Osteoblast (primary cell): ENCODE data around the gene NKAPD1. TPM values are rescaled to one million over a fixed set of nuclear protein-coding genes. Genes with fewer than 3 reads are reported as not detected.
A peak's percentile ranks its signal among the peaks of the same experiment; 100 is the strongest.

Experiments used
- DNase-seq: peaks from one replicate; pipeline ENCODE4 v3.0.0; 2011; ENCODE audit warnings: low spot score, mixed read lengths; ENCODE audit not compliant: insufficient read length; ENCODE audit errors: missing footprints
- H2AFZ ChIP-seq: 2 replicates; pipeline ENCODE4 v1.6.0; 2011; ENCODE audit warnings: mild to moderate bottlenecking, low read length
- H3K27ac ChIP-seq: 2 replicates; pipeline ENCODE4 v1.5.1; 2011; ENCODE audit warnings: mild to moderate bottlenecking, low read depth, low read length, moderate library complexity
- H3K27me3 ChIP-seq: 2 replicates; pipeline ENCODE4 v1.6.0; 2012; ENCODE audit warnings: mild to moderate bottlenecking, control low read depth, inconsistent platforms, low read length, moderate library complexity; ENCODE audit not compliant: insufficient read depth
- H3K36me3 ChIP-seq: 2 replicates; pipeline ENCODE4 v1.5.1; 2011; ENCODE audit warnings: mild to moderate bottlenecking, low read length, control low read depth, moderate library complexity; ENCODE audit not compliant: insufficient read depth
- H3K4me1 ChIP-seq: 2 replicates; pipeline ENCODE4 v1.5.1; 2011; ENCODE audit warnings: mild to moderate bottlenecking, low read length, control low read depth, moderate library complexity; ENCODE audit not compliant: insufficient read depth
- H3K4me2 ChIP-seq: 2 replicates; pipeline ENCODE4 v1.6.0; 2011; ENCODE audit warnings: mild to moderate bottlenecking, low read length; ENCODE audit not compliant: insufficient read depth
- H3K4me3 ChIP-seq: fragments of 200-600 bp; sonication (generic); 3 replicates; pipeline ENCODE4 v1.5.1; 2012; ENCODE audit warnings: mild to moderate bottlenecking, low read length, inconsistent platforms; ENCODE audit not compliant: insufficient read depth
- H3K79me2 ChIP-seq: 2 replicates; pipeline ENCODE4 v1.6.0; 2012; ENCODE audit warnings: mild to moderate bottlenecking, low read length, control low read depth, inconsistent platforms; ENCODE audit not compliant: insufficient read depth
- H3K9me3 ChIP-seq: 2 replicates; pipeline ENCODE4 v1.5.1; 2011; ENCODE audit warnings: low read depth, low read length, control low read depth
- H4K20me1 ChIP-seq: 2 replicates; pipeline ENCODE4 v1.6.0; 2012; ENCODE audit warnings: mild to moderate bottlenecking, low read length, control low read depth; ENCODE audit not compliant: insufficient read depth
- CTCF ChIP-seq: IDR thresholded peaks from 2 replicates; pipeline ENCODE4 v1.5.1; 2011; ENCODE audit warnings: mild to moderate bottlenecking, low read depth, low read length, moderate library complexity; ENCODE audit errors: extremely low read depth
- total RNA-seq: library from RNA; depleted of rRNA; stranded (reverse); fragments of >200 nt; gene quantifications from 2 replicates; pipeline ENCODE4 v1.2.3, GENCODE V29; 2012

Gene NKAPD1
- total RNA-seq, 1 donor = 37.6 TPM

- no peak for TF ChIP-seq CTCF
- H4K20me1 ChIP-seq = no peaks in the 10 kb centered on the region
- no peak for DNase-seq
Measured at GRCh38 chr11:112123129-112123528, 49.0 kb downstream of the NKAPD1 start.

GRCh38 chr11:112127056-112127455 is 53.0 kb downstream of the NKAPD1 start:
- Histone ChIP-seq H3K4me2 (no peak overlapping the region), H3K4me3 (no peak overlapping the region), H2AFZ (no peak overlapping the region), H4K20me1 (no peaks in the 10 kb centered on the region), H3K4me1 (peaks cover 9% of the 10 kb centered on the region), H3K79me2 (no peaks in the 10 kb centered on the region), H3K27me3 (no peaks in the 10 kb centered on the region), H3K36me3 (no peaks in the 10 kb centered on the region), H3K27ac (no peak overlapping the region), H3K9me3 (no peaks in the 10 kb centered on the region)
- no peak for DNase-seq
- TF ChIP-seq CTCF = no peak

More at GRCh38 chr11:112123129-112123528, 49.0 kb downstream of the NKAPD1 start:
- Histone ChIP-seq H3K9me3 (no peaks in the 10 kb centered on the region), H3K27ac (no peak overlapping the region), H3K4me1 (peaks cover 9% of the 10 kb centered on the region), H2AFZ (no peak overlapping the region), H3K4me2 (no peak overlapping the region), H3K4me3 (no peak overlapping the region), H3K27me3 (no peaks in the 10 kb centered on the region), H3K79me2 (no peaks in the 10 kb centered on the region), H3K36me3 (no peaks in the 10 kb centered on the region)

- no peaks in the 10 kb centered on the region for H3K27me3 ChIP-seq
- no peaks in the 10 kb centered on the region for H3K36me3 ChIP-seq
- peak; percentile 69 for DNase-seq
- no peaks in the 10 kb centered on the region for H3K9me3 ChIP-seq
- H3K79me2 ChIP-seq = no peaks in the 10 kb centered on the region
- H4K20me1 ChIP-seq = no peaks in the 10 kb centered on the region
- no peak overlapping the region for H3K4me2 ChIP-seq
- peaks cover 9% of the 10 kb centered on the region for H3K4me1 ChIP-seq
- no peak overlapping the region for H3K4me3 ChIP-seq
- no peak overlapping the region for H2AFZ ChIP-seq
- TF ChIP-seq CTCF = no peak
- H3K27ac ChIP-seq = no peak overlapping the region
Measured at GRCh38 chr11:112128483-112129121, 54.5 kb downstream of the NKAPD1 start.

- no peak for DNase-seq
- no peak overlapping the region for H3K4me2 ChIP-seq
- H3K79me2 ChIP-seq = no peaks in the 10 kb centered on the region
- H3K4me1 ChIP-seq = peaks cover 9% of the 10 kb centered on the region
- no peaks in the 10 kb centered on the region for H3K9me3 ChIP-seq
- no peaks in the 10 kb centered on the region for H3K27me3 ChIP-seq
- no peak overlapping the region for H3K4me3 ChIP-seq
- H2AFZ ChIP-seq = no peak overlapping the region
- no peak for TF ChIP-seq CTCF
- no peaks in the 10 kb centered on the region for H4K20me1 ChIP-seq
- no peak overlapping the region for H3K27ac ChIP-seq
- no peaks in the 10 kb centered on the region for H3K36me3 ChIP-seq
Measured at GRCh38 chr11:112129656-112130055, 55.6 kb downstream of the NKAPD1 start.
